SK-N-MC (cell line): ENCODE data around the gene MTAP.

Experiments
- EZH2 ChIP-seq: fragments of 200-600 bp; sonication (generic); IDR thresholded peaks from one replicate; pipeline ENCODE4 v1.6.1; 2017; ENCODE audit warnings: antibody characterized with exemption
- POLR2AphosphoS5 ChIP-seq: IDR thresholded peaks from 2 replicates; pipeline ENCODE4 v1.6.1; 2012; ENCODE audit warnings: mild to moderate bottlenecking, low read depth, low read length, borderline replicate concordance

DNA sequence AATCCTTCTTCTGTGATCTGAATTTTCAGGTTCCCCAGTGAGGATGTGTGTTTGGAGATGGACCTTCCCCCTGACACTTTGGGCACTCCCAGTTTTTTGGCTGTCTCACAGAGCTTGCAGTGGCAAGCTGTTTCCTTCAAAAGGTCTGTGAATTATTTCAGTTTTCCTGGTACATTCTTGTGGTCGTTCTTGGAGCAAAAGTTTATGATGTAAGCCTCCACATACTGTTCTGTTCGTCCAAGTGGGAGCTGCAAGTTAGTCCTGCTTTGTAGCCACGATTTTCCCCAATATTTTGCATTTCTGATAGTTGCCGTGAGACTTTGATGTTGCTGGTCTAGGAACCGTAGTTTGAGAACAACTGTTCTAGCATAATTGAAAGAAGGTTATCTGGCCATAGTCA is 88.3 kb downstream of the MTAP start:
- TF ChIP-seq POLR2AphosphoS5 (no peak), EZH2 (no peak)
